HepG2 (cell line): Measurements from ENCODE around the gene ERCC4. TPM values are rescaled to one million over a fixed set of nuclear protein-coding genes. Genes with fewer than 3 reads are reported as not detected.

Experiments used
- ATAC-seq: fragments of 200-7000 bp; cut with Tn5 transposase; 3 replicates; pipeline ENCODE4 v1.9.1; 2020; ENCODE audit warnings: mild to moderate bottlenecking, moderate library complexity
- BruUV-seq: library from RNA; stranded (reverse); fragments of 400-500 nt; replicated peaks from 2 replicates; lab custom pipeline; 2021; lab: Mats Ljungman, UMichigan
- CTCF ChIA-PET: fragments of 300-600 bp; formaldehyde crosslinking; extraction: SDS; loops from one replicate; lab custom pipeline; 2021; ENCODE audit warnings: low total read pairs, inconsistent platforms, low intra/inter-chr PET ratio; lab: Yijun Ruan, JAX
- POLR2A ChIA-PET: fragments of 350-600 bp; sonication (Branson Sonifier 250); formaldehyde crosslinking; loops from one replicate; lab custom pipeline; 2020; ENCODE audit warnings: antibody characterized with exemption, inconsistent platforms; lab: Yijun Ruan, JAX
- DNase-seq: peaks from one replicate; pipeline ENCODE4 v3.0.0-alpha.2; 2015; ENCODE audit warnings: low spot score
- FAIRE-seq: peaks from 3 replicates; lab custom pipeline; 2011; peaks lifted over from hg19 to GRCh38; lab: Jason Lieb, UNC
- H2AFZ ChIP-seq: one replicate; pipeline ENCODE4 v1.6.1; 2011; ENCODE audit warnings: low read length, inconsistent platforms
- H3K27ac ChIP-seq: fragments of 300-600 bp; 3 replicates; pipeline ENCODE4 v1.8.0; 2011; ENCODE audit warnings: mixed run types, mild to moderate bottlenecking, mixed read lengths, low read length, inconsistent platforms; ENCODE audit not compliant: insufficient read depth; ENCODE audit errors: extremely low read length
- H3K27me3 ChIP-seq, 2 experiments: fragments of 200-600 bp in 1 of 2; 2 replicates in 1 of 2; 3 replicates in 1 of 2; pipeline versions ENCODE4 v1.6.0 to v1.8.0; 2011; ENCODE audit warnings: low read length in 2 of 2, mild to moderate bottlenecking in 2 of 2, moderate library complexity in 2 of 2, inconsistent platforms in 1 of 2; ENCODE audit not compliant: insufficient read depth in 2 of 2, control insufficient read depth in 1 of 2
- H3K36me3 ChIP-seq, 2 experiments: fragments of 200-600 bp in 1 of 2; replicated peaks in 1 of 2; 2 replicates in 1 of 2; 3 replicates in 1 of 2; pipeline versions ENCODE4 v1.5.1 to v1.8.0; 2011; ENCODE audit warnings: low read length in 2 of 2, inconsistent platforms in 1 of 2; ENCODE audit not compliant: insufficient read depth in 2 of 2, control insufficient read depth in 1 of 2
- H3K4me1 ChIP-seq: 2 replicates; pipeline ENCODE4 v1.5.1; 2012; ENCODE audit warnings: low read length, inconsistent platforms; ENCODE audit not compliant: insufficient read depth
- H3K4me2 ChIP-seq: 2 replicates; pipeline ENCODE4 v1.6.0; 2011; ENCODE audit warnings: low read depth, low read length, inconsistent platforms
- H3K4me3 ChIP-seq, 3 experiments: fragments of 200-600 bp in 1 of 3; sonication (generic), shearing (Covaris generic) in 1 of 3; replicated peaks in 1 of 3; 2 replicates each; pipeline ENCODE4 v1.5.1; 2011 to 2016; ENCODE audit warnings: low read length in 3 of 3, inconsistent platforms in 2 of 3, low read depth in 2 of 3, mild to moderate bottlenecking in 2 of 3, control low read depth in 1 of 3, mixed read lengths in 1 of 3; ENCODE audit not compliant: insufficient read depth in 1 of 3
- H3K79me2 ChIP-seq: one replicate; pipeline ENCODE4 v1.6.1; 2011; ENCODE audit warnings: low read length, inconsistent platforms; ENCODE audit not compliant: insufficient read depth
- H3K9ac ChIP-seq: 2 replicates; pipeline ENCODE4 v1.6.0; 2011; ENCODE audit warnings: mild to moderate bottlenecking, low read depth, low read length, inconsistent platforms; ENCODE audit not compliant: insufficient read depth
- H3K9me3 ChIP-seq: 2 replicates; pipeline ENCODE4 v1.5.1; 2012; ENCODE audit warnings: mild to moderate bottlenecking, low read length
- H4K20me1 ChIP-seq: 2 replicates; pipeline ENCODE4 v1.6.0; 2011; ENCODE audit warnings: inconsistent platforms, mild to moderate bottlenecking, low read length, moderate library complexity; ENCODE audit not compliant: insufficient read depth
- GFI1 ChIP-seq: sonication (generic); formaldehyde crosslinking; IDR thresholded peaks from 2 replicates; pipeline ENCODE4 v1.5.0; 2020; ENCODE audit warnings: missing genetic modification reagents, mild to moderate bottlenecking, borderline replicate concordance
- MXI1 ChIP-seq: IDR thresholded peaks from 3 replicates; pipeline ENCODE4 v1.6.1; 2012; ENCODE audit warnings: low read depth, low read length, inconsistent platforms, borderline replicate concordance
- NCOR1 ChIP-seq: fragments of 200-600 bp; sonication (generic); IDR thresholded peaks from 2 replicates; pipeline ENCODE4 v1.7.0; 2017; ENCODE audit warnings: antibody characterized with exemption, low read length, borderline replicate concordance
- PHF21A ChIP-seq: sonication (generic); formaldehyde crosslinking; IDR thresholded peaks from 2 replicates; pipeline ENCODE4 v1.5.0; 2020; ENCODE audit warnings: mild to moderate bottlenecking, missing genetic modification reagents
- SALL1 ChIP-seq: sonication (generic); formaldehyde crosslinking; IDR thresholded peaks from 2 replicates; pipeline ENCODE4 v1.8.0; 2022; ENCODE audit warnings: mild to moderate bottlenecking, missing genetic modification reagents
- SMYD3 ChIP-seq: sonication (generic); formaldehyde crosslinking; IDR thresholded peaks from 2 replicates; pipeline ENCODE4 v1.8.1; 2023; ENCODE audit warnings: mild to moderate bottlenecking, missing genetic modification reagents
- SOX5 ChIP-seq: IDR thresholded peaks from 2 replicates; pipeline ENCODE4 v1.6.1; 2016; ENCODE audit warnings: borderline replicate concordance
- ZBTB49 ChIP-seq: sonication (generic); formaldehyde crosslinking; IDR thresholded peaks from 2 replicates; pipeline ENCODE4 v1.4.0; 2020; ENCODE audit warnings: missing genetic modification reagents, borderline replicate concordance
- ZNF451 ChIP-seq: sonication (generic); formaldehyde crosslinking; IDR thresholded peaks from 2 replicates; pipeline ENCODE4 v1.5.0; 2020; ENCODE audit warnings: mild to moderate bottlenecking, missing genetic modification reagents
- ZNF747 ChIP-seq: sonication (generic); formaldehyde crosslinking; IDR thresholded peaks from 2 replicates; pipeline ENCODE4 v1.8.1; 2023; ENCODE audit warnings: missing genetic modification reagents, mild to moderate bottlenecking, borderline replicate concordance
- WGBS: methylation state at CpG from one replicate; pipeline ENCODE4 v1.1.6; 2017; ENCODE audit warnings: low lambda C conversion rate; 5-methylcytosine and 5-hydroxymethylcytosine counted together
- in situ Hi-C: cut with HindIII; loops from 2 replicates; pipeline ENCODE4 v1.10.0; 2017; ENCODE audit warnings: low pct_unique_long_range_greater_than_20kb; ENCODE audit not compliant: extremely low pct_ligation_motif_present
- intact Hi-C: fragments of 100-400 bp; cut with micrococcal nuclease; formaldehyde crosslinking; loops from one replicate; pipeline ENCODE4 v1.10.0; 2022; ENCODE audit not compliant: unreplicated experiment
- polyA plus RNA-seq, 8 experiments: library from polyadenylated mRNA; depleted of rRNA in 3 of 8; stranded (reverse) in 7 of 8; unstranded in 1 of 8; fragments of >200 nt; fragmentation: Illumina TruSeq in 4 of 8; extraction: Trizol in 4 of 8; gene quantifications; 2 replicates each; pipeline versions ENCODE4 v1.2.1 to v1.2.3, GENCODE V29; 2011 to 2016; ENCODE audit warnings: low read depth in 4 of 8, missing spikeins in 1 of 8, mixed read lengths in 1 of 8; ENCODE audit not compliant: insufficient read depth in 1 of 8
- total RNA-seq, 5 experiments: library from RNA; depleted of rRNA; stranded (reverse); fragments of >200 nt; fragmentation: Illumina TruSeq; extraction: Trizol; gene quantifications; 2 replicates each; pipeline ENCODE4 v1.2.3, GENCODE V29; 2016; ENCODE audit warnings: low read depth in 1 of 5
- TF ChIP-seq, protein P1 (sequence below): IDR thresholded peaks from 2 replicates; pipeline ENCODE4 v1.6.1; 2016; ENCODE audit warnings: missing compliant biosample characterization, missing genetic modification reagents, borderline replicate concordance

Gene ERCC4
- total and polyA plus RNA-seq, 2 of the 13 experiments (the other 11 are each of a cell fraction or from before 2014, with no cell fraction given): 5.4 to 15.2 TPM

DNA sequence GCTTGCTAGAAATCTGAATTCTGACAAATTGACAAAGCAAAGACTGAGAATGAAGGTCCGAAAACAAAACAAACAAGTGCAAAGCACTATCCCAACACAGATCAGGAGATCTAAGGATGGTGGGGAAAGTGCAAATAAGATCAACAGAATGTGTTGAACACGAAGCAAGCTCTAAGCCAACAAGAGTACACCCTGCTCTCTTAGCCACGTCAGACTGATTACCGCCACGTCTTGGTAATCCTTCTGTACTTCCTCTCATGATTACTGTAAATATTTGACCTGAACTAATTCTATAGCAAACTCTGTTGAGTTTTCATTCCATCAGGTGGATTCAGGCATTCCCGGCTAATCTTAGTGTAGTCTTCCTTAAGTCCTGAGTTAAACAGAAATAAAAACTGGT lies 34.3 kb upstream of the ERCC4 start (continued):
- TF ChIP-seq SOX5 (CRISPR knock-in tag) (peak; percentile 89), ZNF451 (no peak), MXI1 (no peak; the same call in 2 of the 3 replicates), GFI1 (CRISPR knock-in tag) (peak; percentile 96), NCOR1 (no peak; the same call in 1 of the 2 replicates), ZNF747 (peak; percentile 70; the same call in 1 of the 2 replicates), SALL1 (CRISPR knock-in tag) (peak; percentile 89; the same call in 1 of the 2 replicates)
- TF ChIP-seq, protein P1, sequence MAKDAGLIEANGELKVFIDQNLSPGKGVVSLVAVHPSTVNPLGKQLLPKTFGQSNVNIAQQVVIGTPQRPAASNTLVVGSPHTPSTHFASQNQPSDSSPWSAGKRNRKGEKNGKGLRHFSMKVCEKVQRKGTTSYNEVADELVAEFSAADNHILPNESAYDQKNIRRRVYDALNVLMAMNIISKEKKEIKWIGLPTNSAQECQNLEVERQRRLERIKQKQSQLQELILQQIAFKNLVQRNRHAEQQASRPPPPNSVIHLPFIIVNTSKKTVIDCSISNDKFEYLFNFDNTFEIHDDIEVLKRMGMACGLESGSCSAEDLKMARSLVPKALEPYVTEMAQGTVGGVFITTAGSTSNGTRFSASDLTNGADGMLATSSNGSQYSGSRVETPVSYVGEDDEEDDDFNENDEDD (CRISPR knock-in tag): no peak

DNA sequence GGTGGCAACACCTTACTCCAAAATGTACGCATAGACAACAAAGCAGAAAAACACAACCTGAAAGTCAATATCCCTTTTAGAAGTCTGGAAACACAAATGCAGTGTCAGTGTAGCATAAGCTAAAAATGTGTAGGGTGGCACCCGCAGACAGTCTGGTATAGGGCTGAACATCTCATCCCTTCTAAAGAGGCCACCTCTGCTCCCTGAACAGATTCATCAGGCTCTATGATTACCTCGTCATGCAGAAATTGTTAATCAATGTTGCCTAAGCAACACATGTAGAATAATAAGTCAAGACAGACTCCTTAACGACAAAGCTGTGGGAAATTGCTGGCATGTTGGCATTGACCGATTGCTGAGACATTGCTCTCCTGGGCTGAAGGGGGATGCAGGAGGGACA lies 33.3 kb upstream of the ERCC4 start:
- H2AFZ ChIP-seq: no peak overlapping the region
- WGBS: 74% methylated on average over 5 of the region's 5 CpGs
- no peak overlapping the region for H3K4me3 ChIP-seq
- ChIA-PET POLR2A (no interaction called here), CTCF (no interaction called here)
- intact Hi-C loops (no loop called here), in situ Hi-C loops (no loop called here)
- H3K79me2 ChIP-seq: no peaks in the 10 kb centered on the region
- H3K9ac ChIP-seq: no peak overlapping the region
- peaks cover 12% of the 10 kb centered on the region; the same call in 1 of the 2 replicates for H3K9me3 ChIP-seq
- no TSS peak for BruUV-seq
- H3K4me1 ChIP-seq: peaks cover 37% of the 10 kb centered on the region
- H3K27ac ChIP-seq: no peak overlapping the region
- no peaks in the 10 kb centered on the region for H3K36me3 ChIP-seq
- H3K27me3 ChIP-seq: 0 out of 5 replicates have a peak, but pooled peaks cover 0 to 3% of the 10 kb centered on the region in 2 experiments
- H4K20me1 ChIP-seq: no peaks in the 10 kb centered on the region
- no peak for ATAC-seq
- no peak for DNase-seq
- no peak for FAIRE-seq
- H3K4me2 ChIP-seq: no peak overlapping the region
- TF ChIP-seq PHF21A (no peak), SMYD3 (CRISPR knock-in tag) (0 out of 2 replicates have a peak, but pooled peaks have one; percentile 17), ZBTB49 (CRISPR knock-in tag) (no peak)
